ENCODE measurements around the gene GNAT3.

Gene GNAT3

GRCh38 chr7:80444811-80445210, 67.1 kb downstream of the GNAT3 start:
- no peak overlapping the region for H3K9ac ChIP-seq (ENCODE audit: low read depth, low read length, poor library complexity)
- H2AK5ac ChIP-seq (ENCODE audit: low read depth, low read length) = no peak overlapping the region
- no peak for DNase-seq (ENCODE audit: low spot score)
- H3K4me3 ChIP-seq (ENCODE audit: low read length in 2 of 2) = no peak overlapping the region
- no peaks in the 10 kb centered on the region for H3K36me3 ChIP-seq (replicated peaks in 1 of 2; ENCODE audit: control insufficient read depth in 2 of 2, insufficient read depth in 2 of 2, low read length in 2 of 2)
- H3K27ac ChIP-seq (replicated peaks; ENCODE audit: low read length) = no peak overlapping the region
- H3K23ac ChIP-seq (ENCODE audit: low read depth, low read length, poor library complexity) = no peak overlapping the region
- H3K9me3 ChIP-seq (replicated peaks in 1 of 2; ENCODE audit: control insufficient read depth in 2 of 2, insufficient read depth in 1 of 2, low read depth in 1 of 2, low read length in 2 of 2) = no peaks in the 10 kb centered on the region
- no peak overlapping the region for H2BK5ac ChIP-seq (ENCODE audit: low read length)
- no peak overlapping the region for H4K8ac ChIP-seq (ENCODE audit: low read depth, low read length)
- no peaks in the 10 kb centered on the region for H3K4me1 ChIP-seq (ENCODE audit: control insufficient read depth in 2 of 2, insufficient read depth in 1 of 2, low read depth in 1 of 2, low read length in 2 of 2)
- H3K27me3 ChIP-seq (ENCODE audit: control insufficient read depth in 3 of 3, insufficient read depth in 3 of 3, low read depth in 1 of 3, low read length in 3 of 3) = no peaks in the 10 kb centered on the region
- no peak overlapping the region for H3K14ac ChIP-seq (ENCODE audit: low read length)
- no CpG with 5 or more reads among the region's 1 CpG for WGBS, 2 donors (ENCODE audit: extremely low coverage in 2 of 2, insufficient read length in 2 of 2, insufficient replicate concordance in 1 of 2)
- no peak overlapping the region for H3K18ac ChIP-seq (ENCODE audit: low read length)
- H3K4ac ChIP-seq (ENCODE audit: low read length) = no peak overlapping the region
- H2BK12ac ChIP-seq (ENCODE audit: low read length) = no peak overlapping the region
- H2AFZ ChIP-seq (ENCODE audit: low read length) = no peak overlapping the region
- H2BK15ac ChIP-seq (ENCODE audit: low read length) = no peak overlapping the region
- no peak overlapping the region for H4K91ac ChIP-seq (ENCODE audit: low read depth, low read length, poor library complexity)
- H3K79me1 ChIP-seq (ENCODE audit: low read depth, low read length) = no peaks in the 10 kb centered on the region
- no peak overlapping the region for H3K4me2 ChIP-seq (ENCODE audit: insufficient read depth, low read length, poor library complexity, severe bottlenecking)
- no peak overlapping the region for H2BK120ac ChIP-seq (ENCODE audit: low read depth, low read length)

GRCh38 chr7:80443325-80443724, 68.5 kb downstream of the GNAT3 start:
- Histone ChIP-seq H2BK120ac (ENCODE audit: low read depth, low read length) (no peak overlapping the region), H2BK5ac (ENCODE audit: low read length) (no peak overlapping the region), H3K36me3 (replicated peaks in 1 of 2; ENCODE audit: control insufficient read depth in 2 of 2, insufficient read depth in 2 of 2, low read length in 2 of 2) (no peaks in the 10 kb centered on the region), H3K23ac (ENCODE audit: low read depth, low read length, poor library complexity) (no peak overlapping the region), H4K91ac (ENCODE audit: low read depth, low read length, poor library complexity) (no peak overlapping the region), H2BK15ac (ENCODE audit: low read length) (no peak overlapping the region), H3K27ac (replicated peaks; ENCODE audit: low read length) (no peak overlapping the region), H4K8ac (ENCODE audit: low read depth, low read length) (no peak overlapping the region), H3K4ac (ENCODE audit: low read length) (no peak overlapping the region), H3K4me2 (ENCODE audit: insufficient read depth, low read length, poor library complexity, severe bottlenecking) (no peak overlapping the region), H3K4me1 (ENCODE audit: control insufficient read depth in 2 of 2, insufficient read depth in 1 of 2, low read depth in 1 of 2, low read length in 2 of 2) (no peaks in the 10 kb centered on the region), H2AK5ac (ENCODE audit: low read depth, low read length) (no peak overlapping the region), H3K18ac (ENCODE audit: low read length) (no peak overlapping the region), H3K79me1 (ENCODE audit: low read depth, low read length) (no peaks in the 10 kb centered on the region), H3K9me3 (replicated peaks in 1 of 2; ENCODE audit: control insufficient read depth in 2 of 2, insufficient read depth in 1 of 2, low read depth in 1 of 2, low read length in 2 of 2) (no peaks in the 10 kb centered on the region), H3K4me3 (ENCODE audit: low read length in 2 of 2) (no peak overlapping the region), H3K27me3 (ENCODE audit: control insufficient read depth in 3 of 3, insufficient read depth in 3 of 3, low read depth in 1 of 3, low read length in 3 of 3) (no peaks in the 10 kb centered on the region), H3K14ac (ENCODE audit: low read length) (no peak overlapping the region), H2BK12ac (ENCODE audit: low read length) (no peak overlapping the region), H3K9ac (ENCODE audit: low read depth, low read length, poor library complexity) (no peak overlapping the region), H2AFZ (ENCODE audit: low read length) (no peak overlapping the region)
- whole genome bisulfite sequencing, 2 donors (ENCODE audit: extremely low coverage in 2 of 2, insufficient read length in 2 of 2, insufficient replicate concordance in 1 of 2) = no CpG with 5 or more reads among the region's 3 CpGs
- DNase-seq (ENCODE audit: low spot score) = no peak

- no peaks in the 10 kb centered on the region for H3K4me1 ChIP-seq (ENCODE audit: control insufficient read depth in 2 of 2, insufficient read depth in 1 of 2, low read depth in 1 of 2, low read length in 2 of 2)
- H3K79me1 ChIP-seq (ENCODE audit: low read depth, low read length) = no peaks in the 10 kb centered on the region
- H3K4me3 ChIP-seq (ENCODE audit: low read length in 2 of 2) = no peak overlapping the region
These were observed 71.0 kb downstream of the GNAT3 start for GRCh38 chr7:80440883-80441282.

GRCh38 chr7:80439894-80440821, 71.7 kb downstream of the GNAT3 start:
- Histone ChIP-seq H3K4ac (ENCODE audit: low read length) (no peak overlapping the region), H3K23ac (ENCODE audit: low read depth, low read length, poor library complexity) (no peak overlapping the region), H3K14ac (ENCODE audit: low read length) (no peak overlapping the region), H2AK5ac (ENCODE audit: low read depth, low read length) (no peak overlapping the region), H3K18ac (ENCODE audit: low read length) (no peak overlapping the region), H3K4me3 (ENCODE audit: low read length in 2 of 2) (no peak overlapping the region), H3K9ac (ENCODE audit: low read depth, low read length, poor library complexity) (no peak overlapping the region), H2BK12ac (ENCODE audit: low read length) (no peak overlapping the region), H4K8ac (ENCODE audit: low read depth, low read length) (no peak overlapping the region), H3K4me1 (ENCODE audit: control insufficient read depth in 2 of 2, insufficient read depth in 1 of 2, low read depth in 1 of 2, low read length in 2 of 2) (no peaks in the 10 kb centered on the region), H3K9me3 (replicated peaks in 1 of 2; ENCODE audit: control insufficient read depth in 2 of 2, insufficient read depth in 1 of 2, low read depth in 1 of 2, low read length in 2 of 2) (no peaks in the 10 kb centered on the region), H3K36me3 (replicated peaks in 1 of 2; ENCODE audit: control insufficient read depth in 2 of 2, insufficient read depth in 2 of 2, low read length in 2 of 2) (no peaks in the 10 kb centered on the region), H2AFZ (ENCODE audit: low read length) (no peak overlapping the region), H3K79me1 (ENCODE audit: low read depth, low read length) (no peaks in the 10 kb centered on the region), H3K4me2 (ENCODE audit: insufficient read depth, low read length, poor library complexity, severe bottlenecking) (no peak overlapping the region), H3K27me3 (ENCODE audit: control insufficient read depth in 3 of 3, insufficient read depth in 3 of 3, low read depth in 1 of 3, low read length in 3 of 3) (no peaks in the 10 kb centered on the region), H4K91ac (ENCODE audit: low read depth, low read length, poor library complexity) (no peak overlapping the region), H3K27ac (replicated peaks; ENCODE audit: low read length) (no peak overlapping the region), H2BK15ac (ENCODE audit: low read length) (no peak overlapping the region), H2BK120ac (ENCODE audit: low read depth, low read length) (no peak overlapping the region), H2BK5ac (ENCODE audit: low read length) (no peak overlapping the region)
- WGBS, 2 donors (ENCODE audit: extremely low coverage in 2 of 2, insufficient read length in 2 of 2, insufficient replicate concordance in 1 of 2) = 100% methylated on average over 1 to 2 of the region's 4 CpGs
- DNase-seq (ENCODE audit: low spot score) = no peak

More at GRCh38 chr7:80440883-80441282, 71.0 kb downstream of the GNAT3 start:
- no peak for DNase-seq (ENCODE audit: low spot score)
- H3K14ac ChIP-seq (ENCODE audit: low read length) = no peak overlapping the region
- no peak overlapping the region for H3K18ac ChIP-seq (ENCODE audit: low read length)
- H2BK120ac ChIP-seq (ENCODE audit: low read depth, low read length) = no peak overlapping the region
- H2AFZ ChIP-seq (ENCODE audit: low read length) = no peak overlapping the region
- H3K27me3 ChIP-seq (ENCODE audit: control insufficient read depth in 3 of 3, insufficient read depth in 3 of 3, low read depth in 1 of 3, low read length in 3 of 3) = no peaks in the 10 kb centered on the region
- WGBS, 2 donors (ENCODE audit: extremely low coverage in 2 of 2, insufficient read length in 2 of 2, insufficient replicate concordance in 1 of 2) = 100% methylated on average over 1 of the region's 2 CpGs; no CpG with 5 or more reads in 1 of the 2 donors
- no peak overlapping the region for H3K4me2 ChIP-seq (ENCODE audit: insufficient read depth, low read length, poor library complexity, severe bottlenecking)
- H3K4ac ChIP-seq (ENCODE audit: low read length) = no peak overlapping the region
- no peak overlapping the region for H2BK12ac ChIP-seq (ENCODE audit: low read length)
- no peak overlapping the region for H2BK5ac ChIP-seq (ENCODE audit: low read length)
- H3K23ac ChIP-seq (ENCODE audit: low read depth, low read length, poor library complexity) = no peak overlapping the region
- H4K8ac ChIP-seq (ENCODE audit: low read depth, low read length) = no peak overlapping the region
- H3K27ac ChIP-seq (replicated peaks; ENCODE audit: low read length) = no peak overlapping the region
- H4K91ac ChIP-seq (ENCODE audit: low read depth, low read length, poor library complexity) = no peak overlapping the region
- H2BK15ac ChIP-seq (ENCODE audit: low read length) = no peak overlapping the region
- H3K9ac ChIP-seq (ENCODE audit: low read depth, low read length, poor library complexity) = no peak overlapping the region
- H2AK5ac ChIP-seq (ENCODE audit: low read depth, low read length) = no peak overlapping the region
- H3K9me3 ChIP-seq (replicated peaks in 1 of 2; ENCODE audit: control insufficient read depth in 2 of 2, insufficient read depth in 1 of 2, low read depth in 1 of 2, low read length in 2 of 2) = no peaks in the 10 kb centered on the region
- no peaks in the 10 kb centered on the region for H3K36me3 ChIP-seq (replicated peaks in 1 of 2; ENCODE audit: control insufficient read depth in 2 of 2, insufficient read depth in 2 of 2, low read length in 2 of 2)

Data from neuronal stem cell (in vitro differentiated cells).